Measurements from ENCODE around the gene EIF1B. TPM values are rescaled to one million over a fixed set of nuclear protein-coding genes. Genes with fewer than 3 reads are reported as not detected.
A peak's percentile ranks its signal among the peaks of the same experiment; 100 is the strongest.

The EIF1B gene
- total and polyA plus RNA-seq, 2 donors from 2014 or later, result 48.3 to 97.8 TPM

DNA sequence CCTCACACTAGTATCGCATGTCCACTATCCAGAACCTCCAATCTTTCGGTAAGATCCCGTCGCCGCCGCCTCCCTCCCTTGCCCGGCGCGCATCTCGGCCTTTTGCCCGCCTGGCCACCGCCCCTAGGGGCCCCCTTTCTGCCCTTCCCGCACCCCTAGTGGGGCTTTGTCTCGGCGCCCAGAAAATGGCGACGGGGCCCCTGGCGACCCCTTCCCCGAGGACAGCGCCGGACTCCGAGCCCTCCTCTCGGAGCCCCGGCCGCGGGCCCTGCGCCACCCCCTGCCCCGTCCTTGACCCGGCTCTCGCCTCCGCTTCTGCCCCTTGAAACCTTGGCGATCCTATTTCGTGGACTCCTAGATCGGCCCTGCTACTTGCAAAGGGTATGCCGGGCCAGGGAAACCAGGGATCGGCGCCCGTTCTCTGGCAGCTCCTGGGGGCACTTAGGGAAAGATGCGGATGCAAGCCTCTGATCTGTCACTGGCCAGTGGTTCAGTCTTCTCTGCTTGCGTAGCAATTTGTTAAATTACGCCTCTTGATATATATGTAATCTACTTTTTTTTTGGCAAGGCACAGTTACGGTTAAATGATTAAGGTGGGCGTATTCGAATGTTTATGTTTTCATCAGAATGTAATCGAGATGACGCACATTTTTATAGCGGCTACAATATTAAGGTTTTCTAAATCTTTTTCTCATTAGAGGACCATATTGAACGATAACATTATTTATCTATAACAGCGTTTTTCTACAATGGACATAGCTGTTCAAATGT is 603 bp downstream of the EIF1B start:
- Histone ChIP-seq H3K4me3 (ENCODE audit: low read length in 3 of 3) (peak overlapping the region; percentile 80 to 95 (median 88)), H3K9ac (ENCODE audit: low read length in 3 of 3) (peak overlapping the region; percentile 84 to 93 (median 89)), H3K27ac (ENCODE audit: low read depth in 2 of 2, low read length in 2 of 2) (peak overlapping the region; percentile 91 to 96), H3K4me1 (ENCODE audit: control insufficient read depth in 2 of 3, insufficient read depth in 2 of 3, low read depth in 1 of 3, low read length in 3 of 3) (peaks cover 0 to 8% (median 6%) of the 10 kb centered on the region in 3 donors), H3K9me3 (ENCODE audit: control insufficient read depth in 2 of 3, insufficient read depth in 1 of 3, low read length in 3 of 3) (no peaks in the 10 kb centered on the region), H3K27me3 (ENCODE audit: control insufficient read depth, insufficient read depth, low read length) (no peaks in the 10 kb centered on the region), H3K36me3 (ENCODE audit: control insufficient read depth in 2 of 3, insufficient read depth in 3 of 3, low read length in 3 of 3) (peaks cover 0 to 23% (median 10%) of the 10 kb centered on the region in 3 donors)
- DNase-seq (peak in 3 of 5 donors; percentile 64 to 69 (median 66)), FAIRE-seq (no peak)
- TF ChIP-seq, protein P1, sequence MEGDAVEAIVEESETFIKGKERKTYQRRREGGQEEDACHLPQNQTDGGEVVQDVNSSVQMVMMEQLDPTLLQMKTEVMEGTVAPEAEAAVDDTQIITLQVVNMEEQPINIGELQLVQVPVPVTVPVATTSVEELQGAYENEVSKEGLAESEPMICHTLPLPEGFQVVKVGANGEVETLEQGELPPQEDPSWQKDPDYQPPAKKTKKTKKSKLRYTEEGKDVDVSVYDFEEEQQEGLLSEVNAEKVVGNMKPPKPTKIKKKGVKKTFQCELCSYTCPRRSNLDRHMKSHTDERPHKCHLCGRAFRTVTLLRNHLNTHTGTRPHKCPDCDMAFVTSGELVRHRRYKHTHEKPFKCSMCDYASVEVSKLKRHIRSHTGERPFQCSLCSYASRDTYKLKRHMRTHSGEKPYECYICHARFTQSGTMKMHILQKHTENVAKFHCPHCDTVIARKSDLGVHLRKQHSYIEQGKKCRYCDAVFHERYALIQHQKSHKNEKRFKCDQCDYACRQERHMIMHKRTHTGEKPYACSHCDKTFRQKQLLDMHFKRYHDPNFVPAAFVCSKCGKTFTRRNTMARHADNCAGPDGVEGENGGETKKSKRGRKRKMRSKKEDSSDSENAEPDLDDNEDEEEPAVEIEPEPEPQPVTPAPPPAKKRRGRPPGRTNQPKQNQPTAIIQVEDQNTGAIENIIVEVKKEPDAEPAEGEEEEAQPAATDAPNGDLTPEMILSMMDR (IDR thresholded peaks at IDR 0.05; ENCODE audit: borderline replicate concordance, extremely low read depth, insufficient read depth), result no peak
- intact Hi-C loops (cut with DNase I), result no loop called here

DNA sequence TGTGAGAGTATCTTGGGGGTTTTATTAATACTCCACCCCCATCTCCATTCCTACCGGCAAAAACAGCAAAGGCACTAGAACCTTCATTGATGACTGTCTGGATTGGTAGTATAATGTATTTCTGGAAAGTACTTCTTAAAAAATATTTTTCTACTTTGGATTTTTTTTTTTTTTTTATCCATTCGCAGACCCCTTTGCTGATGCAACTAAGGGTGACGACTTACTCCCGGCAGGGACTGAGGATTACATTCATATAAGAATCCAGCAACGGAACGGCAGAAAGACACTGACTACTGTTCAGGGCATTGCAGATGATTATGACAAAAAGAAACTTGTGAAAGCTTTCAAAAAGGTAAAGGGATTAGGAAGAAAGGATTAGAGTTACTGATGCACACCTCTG is 1.2 kb downstream of the EIF1B start:
- Histone ChIP-seq H3K9ac (ENCODE audit: low read length in 3 of 3) (peak overlapping the region; percentile 84 to 93 (median 89)), H3K36me3 (ENCODE audit: control insufficient read depth in 2 of 3, insufficient read depth in 3 of 3, low read length in 3 of 3) (peaks cover 0 to 23% (median 10%) of the 10 kb centered on the region in 3 donors), H3K27ac (ENCODE audit: low read depth in 2 of 2, low read length in 2 of 2) (peak overlapping the region in 1 of 2 donors; percentile 91), H3K4me3 (ENCODE audit: low read length in 3 of 3) (peak overlapping the region; percentile 80 to 95 (median 88)), H3K27me3 (ENCODE audit: control insufficient read depth, insufficient read depth, low read length) (no peaks in the 10 kb centered on the region), H3K4me1 (ENCODE audit: control insufficient read depth in 2 of 3, insufficient read depth in 2 of 3, low read depth in 1 of 3, low read length in 3 of 3) (peaks cover 0 to 8% (median 6%) of the 10 kb centered on the region in 3 donors), H3K9me3 (ENCODE audit: control insufficient read depth in 2 of 3, insufficient read depth in 1 of 3, low read length in 3 of 3) (no peaks in the 10 kb centered on the region)
- TF ChIP-seq, protein P1 (IDR thresholded peaks at IDR 0.05; ENCODE audit: borderline replicate concordance, extremely low read depth, insufficient read depth), result no peak
- DNase-seq (peak in 2 of 5 donors; percentile 40 to 44), FAIRE-seq (no peak)
- intact Hi-C loops (cut with DNase I), result no loop called here

DNA sequence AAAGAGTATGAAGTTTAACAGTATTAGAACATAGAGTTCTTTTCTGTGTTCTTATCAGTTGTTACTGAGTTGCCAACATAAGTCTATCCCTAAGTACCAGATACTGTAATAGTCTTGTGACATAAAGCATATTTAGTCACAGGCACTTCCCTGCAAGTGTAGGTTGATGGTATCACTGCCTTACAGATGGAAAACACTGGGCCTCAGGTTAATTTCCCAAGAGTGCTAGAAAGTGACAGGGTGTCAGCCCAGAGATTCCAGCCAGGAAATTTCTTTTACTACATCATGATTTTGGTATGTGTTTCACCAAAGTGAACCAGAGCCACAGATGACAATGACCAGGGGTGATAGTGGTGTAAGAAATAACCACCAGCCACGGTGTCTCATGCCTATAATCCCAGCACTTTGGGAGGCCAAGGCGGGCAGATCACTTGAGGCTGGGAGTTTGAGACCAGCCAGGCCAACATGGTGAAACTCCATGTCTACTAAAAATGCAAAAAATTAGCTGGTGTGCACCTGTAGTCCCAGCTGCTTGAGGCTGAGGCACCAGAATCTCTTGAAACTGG is 3.2 kb downstream of the EIF1B start:
- no peak overlapping the region for H3K9ac ChIP-seq (ENCODE audit: low read length in 3 of 3)
- FAIRE-seq, result no peak
- TF ChIP-seq, protein P1 (IDR thresholded peaks at IDR 0.05; ENCODE audit: borderline replicate concordance, extremely low read depth, insufficient read depth), result no peak

More for the DNA sequence above, 3.2 kb downstream of the EIF1B start:
- intact Hi-C loops (cut with DNase I), result no loop called here
- Histone ChIP-seq H3K27ac (ENCODE audit: low read depth in 2 of 2, low read length in 2 of 2) (no peak overlapping the region), H3K27me3 (ENCODE audit: control insufficient read depth, insufficient read depth, low read length) (no peaks in the 10 kb centered on the region), H3K4me3 (ENCODE audit: low read length in 3 of 3) (no peak overlapping the region), H3K4me1 (ENCODE audit: control insufficient read depth in 2 of 3, insufficient read depth in 2 of 3, low read depth in 1 of 3, low read length in 3 of 3) (peaks cover 0 to 8% (median 6%) of the 10 kb centered on the region in 3 donors), H3K9me3 (ENCODE audit: control insufficient read depth in 2 of 3, insufficient read depth in 1 of 3, low read length in 3 of 3) (no peaks in the 10 kb centered on the region), H3K36me3 (ENCODE audit: control insufficient read depth in 2 of 3, insufficient read depth in 3 of 3, low read length in 3 of 3) (peaks cover 0 to 23% (median 10%) of the 10 kb centered on the region in 3 donors)
- DNase-seq, result no peak
